Ascending aorta (tissue), 2 donors: ENCODE results near the gene RASGRF2. TPM values are rescaled to one million over a fixed set of nuclear protein-coding genes. Genes with fewer than 3 reads are reported as not detected.

Experiments
- DNase-seq, 2 donors: peaks; one replicate each; pipeline ENCODE4 v3.0.0-alpha.2; 2019; ENCODE audit warnings: low spot score in 2 of 2
- H3K27ac ChIP-seq, 2 donors: fragments of 200-600 bp; sonication (generic); one replicate each; pipeline ENCODE4 v1.5.1; 2016 to 2017; ENCODE audit warnings: mild to moderate bottlenecking in 1 of 2
- H3K27me3 ChIP-seq: fragments of 200-600 bp; sonication (generic); one replicate; pipeline ENCODE4 v1.5.1; 2017
- H3K36me3 ChIP-seq, 2 donors: fragments of 200-600 bp; sonication (generic); one replicate each; pipeline ENCODE4 v1.5.1; 2016
- H3K4me1 ChIP-seq, 2 donors: fragments of 200-600 bp; sonication (generic); one replicate each; pipeline ENCODE4 v1.5.1; 2016 to 2017; ENCODE audit warnings: mild to moderate bottlenecking in 1 of 2
- H3K4me3 ChIP-seq, 2 donors: fragments of 200-600 bp; sonication (generic); one replicate each; pipeline ENCODE4 v1.5.1; 2016 to 2017; ENCODE audit warnings: mild to moderate bottlenecking in 1 of 2
- H3K9me3 ChIP-seq, 2 donors: fragments of 200-600 bp; sonication (generic); one replicate each; pipeline ENCODE4 v1.5.1; 2016
- intact Hi-C: fragments of 100-400 bp; cut with DNase I; formaldehyde crosslinking; loops from one replicate; pipeline ENCODE4 v1.15.1; 2023
- total RNA-seq: library from RNA; depleted of rRNA; stranded (reverse); fragments of >200 nt; gene quantifications from one replicate; pipeline ENCODE4 v1.1.0, GENCODE V29; 2016
- TF ChIP-seq, protein P1 (sequence below), 3 experiments: fragments of 200-600 bp in 2 of 3; fragments of 450-650 bp in 1 of 3; sonication (generic) in 2 of 3; IDR thresholded peaks; one replicate each; pipeline ENCODE4 v1.5.1; 2016 to 2019; ENCODE audit warnings: antibody characterized with exemption in 3 of 3, mild to moderate bottlenecking in 1 of 3, moderate library complexity in 1 of 3

RASGRF2 gene
- total RNA-seq, 1 donor from 2014 or later: 16.9 TPM

DNA sequence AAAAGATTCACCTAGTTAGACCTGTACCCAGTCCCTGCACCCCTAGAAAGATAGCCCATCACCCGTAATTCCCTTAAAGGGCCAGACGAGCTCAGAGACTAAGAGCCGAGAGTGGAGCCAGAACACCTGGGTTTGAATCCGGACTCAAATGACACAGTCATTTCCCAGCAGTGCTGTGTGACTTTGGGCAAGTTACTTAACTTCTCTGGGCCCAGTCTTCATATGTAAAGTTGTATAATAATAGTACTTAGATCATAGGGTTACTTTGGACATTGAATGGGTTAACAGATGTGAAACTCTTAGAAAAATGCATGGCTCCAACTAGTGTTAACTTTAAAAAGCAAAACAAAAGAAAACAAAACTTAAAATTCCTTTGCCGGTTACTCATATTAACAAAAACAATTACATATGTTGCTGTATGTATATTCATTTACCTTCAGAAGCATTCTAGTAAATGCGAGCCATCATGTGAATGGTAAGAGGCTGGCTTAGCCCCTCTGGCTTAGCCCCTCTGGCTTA lies 40.4 kb upstream of the RASGRF2 start:
- no peak overlapping the region for H3K27ac ChIP-seq
- H3K27me3 ChIP-seq: no peaks in the 10 kb centered on the region
- TF ChIP-seq, protein P1, sequence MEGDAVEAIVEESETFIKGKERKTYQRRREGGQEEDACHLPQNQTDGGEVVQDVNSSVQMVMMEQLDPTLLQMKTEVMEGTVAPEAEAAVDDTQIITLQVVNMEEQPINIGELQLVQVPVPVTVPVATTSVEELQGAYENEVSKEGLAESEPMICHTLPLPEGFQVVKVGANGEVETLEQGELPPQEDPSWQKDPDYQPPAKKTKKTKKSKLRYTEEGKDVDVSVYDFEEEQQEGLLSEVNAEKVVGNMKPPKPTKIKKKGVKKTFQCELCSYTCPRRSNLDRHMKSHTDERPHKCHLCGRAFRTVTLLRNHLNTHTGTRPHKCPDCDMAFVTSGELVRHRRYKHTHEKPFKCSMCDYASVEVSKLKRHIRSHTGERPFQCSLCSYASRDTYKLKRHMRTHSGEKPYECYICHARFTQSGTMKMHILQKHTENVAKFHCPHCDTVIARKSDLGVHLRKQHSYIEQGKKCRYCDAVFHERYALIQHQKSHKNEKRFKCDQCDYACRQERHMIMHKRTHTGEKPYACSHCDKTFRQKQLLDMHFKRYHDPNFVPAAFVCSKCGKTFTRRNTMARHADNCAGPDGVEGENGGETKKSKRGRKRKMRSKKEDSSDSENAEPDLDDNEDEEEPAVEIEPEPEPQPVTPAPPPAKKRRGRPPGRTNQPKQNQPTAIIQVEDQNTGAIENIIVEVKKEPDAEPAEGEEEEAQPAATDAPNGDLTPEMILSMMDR (IDR thresholded peaks at IDR 0.05): no peak
- H3K4me1 ChIP-seq: no peaks in the 10 kb centered on the region
- no peak for DNase-seq
- intact Hi-C loops: no loop called here
- H3K9me3 ChIP-seq: no peaks in the 10 kb centered on the region
- H3K4me3 ChIP-seq: no peak overlapping the region
- no peaks in the 10 kb centered on the region for H3K36me3 ChIP-seq

DNA sequence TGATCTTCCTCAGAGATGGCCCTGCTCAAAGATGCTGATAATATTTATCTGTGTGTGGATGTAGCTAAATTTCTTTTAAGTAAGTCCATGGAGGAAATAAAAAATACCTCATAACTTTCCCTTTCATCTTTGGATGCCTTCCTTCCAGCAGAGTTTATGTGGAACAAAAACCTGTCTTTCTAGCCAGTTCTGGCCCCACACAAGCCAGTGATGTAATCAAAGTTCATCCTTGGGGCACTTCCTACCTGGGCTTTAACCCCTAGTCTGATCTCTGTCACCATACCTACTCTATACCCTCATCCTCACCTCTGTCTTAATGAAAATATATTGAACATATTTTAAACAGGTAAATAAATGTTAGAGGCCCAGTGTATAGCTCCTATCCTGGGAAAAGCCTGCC lies 39.8 kb upstream of the RASGRF2 start:
- Histone ChIP-seq H3K27me3 (no peaks in the 10 kb centered on the region), H3K4me3 (no peak overlapping the region), H3K9me3 (no peaks in the 10 kb centered on the region), H3K4me1 (no peaks in the 10 kb centered on the region), H3K36me3 (no peaks in the 10 kb centered on the region), H3K27ac (no peak overlapping the region)
- TF ChIP-seq, protein P1 (IDR thresholded peaks at IDR 0.05): no peak
- intact Hi-C loops: no loop called here
- no peak for DNase-seq

GRCh38 chr5:80921026-80921425 lies 39.1 kb upstream of the RASGRF2 start:
- Histone ChIP-seq H3K4me1 (no peaks in the 10 kb centered on the region), H3K27me3 (no peaks in the 10 kb centered on the region), H3K9me3 (no peaks in the 10 kb centered on the region), H3K4me3 (no peak overlapping the region), H3K36me3 (no peaks in the 10 kb centered on the region), H3K27ac (no peak overlapping the region)
- intact Hi-C loops: no loop called here
- TF ChIP-seq, protein P1 (IDR thresholded peaks at IDR 0.05): no peak
- no peak for DNase-seq

DNA sequence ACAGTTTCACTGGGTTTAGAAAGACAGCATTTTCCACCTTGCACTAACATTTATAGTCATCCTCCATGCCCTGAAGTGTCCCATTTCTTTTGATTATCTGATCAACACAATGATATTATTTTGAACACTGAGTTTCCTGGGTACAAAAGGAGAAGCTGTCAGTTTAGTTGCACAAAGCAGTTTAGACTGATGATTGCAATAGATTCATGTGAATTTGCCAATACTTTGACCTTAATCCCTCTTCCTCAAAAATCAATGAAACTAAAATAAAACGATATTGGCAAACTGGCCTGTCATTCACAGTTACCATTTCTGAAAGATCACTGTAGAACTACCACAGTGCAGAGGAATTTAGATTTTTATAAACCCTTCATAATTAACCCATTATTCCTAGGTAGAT lies 34.2 kb upstream of the RASGRF2 start:
- no peaks in the 10 kb centered on the region for H3K9me3 ChIP-seq
- H3K4me1 ChIP-seq: no peaks in the 10 kb centered on the region
- DNase-seq: no peak
- H3K4me3 ChIP-seq: no peak overlapping the region
- TF ChIP-seq, protein P1 (IDR thresholded peaks at IDR 0.05): no peak
- H3K27me3 ChIP-seq: no peaks in the 10 kb centered on the region
- H3K36me3 ChIP-seq: no peaks in the 10 kb centered on the region
- no peak overlapping the region for H3K27ac ChIP-seq
- intact Hi-C loops: no loop called here

- Histone ChIP-seq H3K27me3 (no peaks in the 10 kb centered on the region), H3K9me3 (no peaks in the 10 kb centered on the region), H3K4me3 (no peak overlapping the region), H3K36me3 (no peaks in the 10 kb centered on the region), H3K4me1 (no peaks in the 10 kb centered on the region), H3K27ac (no peak overlapping the region)
- no peak for DNase-seq
- TF ChIP-seq, protein P1 (IDR thresholded peaks at IDR 0.05): no peak
- intact Hi-C loops: no loop called here
Observed at GRCh38 chr5:80926536-80926935, 33.6 kb upstream of the RASGRF2 start.
